ENCODE measurements around the gene TSPOAP1.

Gene TSPOAP1

GRCh38 chr17:58352596-58353388 lies 24.2 kb upstream of the TSPOAP1 start:
- TF ChIP-seq, protein P1, sequence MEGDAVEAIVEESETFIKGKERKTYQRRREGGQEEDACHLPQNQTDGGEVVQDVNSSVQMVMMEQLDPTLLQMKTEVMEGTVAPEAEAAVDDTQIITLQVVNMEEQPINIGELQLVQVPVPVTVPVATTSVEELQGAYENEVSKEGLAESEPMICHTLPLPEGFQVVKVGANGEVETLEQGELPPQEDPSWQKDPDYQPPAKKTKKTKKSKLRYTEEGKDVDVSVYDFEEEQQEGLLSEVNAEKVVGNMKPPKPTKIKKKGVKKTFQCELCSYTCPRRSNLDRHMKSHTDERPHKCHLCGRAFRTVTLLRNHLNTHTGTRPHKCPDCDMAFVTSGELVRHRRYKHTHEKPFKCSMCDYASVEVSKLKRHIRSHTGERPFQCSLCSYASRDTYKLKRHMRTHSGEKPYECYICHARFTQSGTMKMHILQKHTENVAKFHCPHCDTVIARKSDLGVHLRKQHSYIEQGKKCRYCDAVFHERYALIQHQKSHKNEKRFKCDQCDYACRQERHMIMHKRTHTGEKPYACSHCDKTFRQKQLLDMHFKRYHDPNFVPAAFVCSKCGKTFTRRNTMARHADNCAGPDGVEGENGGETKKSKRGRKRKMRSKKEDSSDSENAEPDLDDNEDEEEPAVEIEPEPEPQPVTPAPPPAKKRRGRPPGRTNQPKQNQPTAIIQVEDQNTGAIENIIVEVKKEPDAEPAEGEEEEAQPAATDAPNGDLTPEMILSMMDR (conservative IDR thresholded peaks at IDR 0.05), result no peak
- TF ChIP-seq ZFX (IDR thresholded peaks at IDR 0.05), result 0 out of 2 replicates have a peak, but pooled peaks have one; percentile 4
- peak overlapping the region; percentile 87 for H3K27ac ChIP-seq

DNA sequence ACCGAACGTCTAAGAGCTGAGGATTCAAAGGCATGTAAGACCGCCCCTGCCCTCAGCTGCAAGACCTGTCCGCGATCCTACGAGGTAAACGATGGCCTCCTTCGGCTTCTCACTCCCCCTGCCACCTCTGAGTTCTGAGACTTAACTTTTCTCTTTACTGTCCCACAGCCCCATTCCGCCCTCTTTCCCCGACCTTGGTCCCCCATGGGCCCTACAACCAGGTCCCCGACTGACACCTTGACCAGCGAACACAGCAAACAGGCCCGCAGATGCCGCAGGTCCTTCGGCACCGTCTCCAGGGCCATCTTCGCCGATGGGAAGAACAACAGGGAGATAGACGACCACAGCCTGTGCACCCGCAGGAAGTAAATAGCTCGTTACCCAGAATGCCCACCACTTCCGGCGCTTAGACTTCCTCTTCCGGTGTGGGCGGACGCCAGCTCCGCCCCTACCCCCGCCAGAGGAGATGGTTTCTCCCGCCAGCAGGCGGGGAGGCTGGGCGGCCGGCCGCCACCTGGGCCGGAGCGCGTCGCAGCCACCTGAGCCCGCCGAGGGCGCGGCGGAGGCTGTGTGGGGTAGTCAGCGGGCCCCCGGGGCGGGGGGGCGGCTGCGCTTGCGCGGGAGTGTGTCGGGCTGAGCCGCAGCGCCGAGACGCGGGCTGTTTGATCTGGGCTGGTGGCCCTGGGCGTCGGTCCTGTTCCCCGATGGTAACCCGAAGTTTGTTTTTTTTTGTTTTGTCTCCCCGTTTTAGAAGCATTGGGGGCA lies 23.4 kb upstream of the TSPOAP1 start, which contains the start of gene SUPT4H1:
Gene SUPT4H1 (minus strand): TSS at position 371 of the 765 bp plus-strand sequence. CDS start 66 bp downstream, at position 305.
- peak within 1 kb of the TSS; percentile 87 for H3K27ac ChIP-seq
- peak; percentile 23; the same call in 1 of the 2 replicates for TF ChIP-seq ZFX (IDR thresholded peaks at IDR 0.05)
- TF ChIP-seq, protein P1 (conservative IDR thresholded peaks at IDR 0.05), result no peak; the same call in 1 of the 2 replicates

- H3K27ac ChIP-seq, result peak overlapping the region; percentile 87
- TF ChIP-seq, protein P1 (conservative IDR thresholded peaks at IDR 0.05), result no peak
- TF ChIP-seq ZFX (IDR thresholded peaks at IDR 0.05), result no peak
These were observed 22.6 kb upstream of the TSPOAP1 start for GRCh38 chr17:58351182-58351581.

DNA sequence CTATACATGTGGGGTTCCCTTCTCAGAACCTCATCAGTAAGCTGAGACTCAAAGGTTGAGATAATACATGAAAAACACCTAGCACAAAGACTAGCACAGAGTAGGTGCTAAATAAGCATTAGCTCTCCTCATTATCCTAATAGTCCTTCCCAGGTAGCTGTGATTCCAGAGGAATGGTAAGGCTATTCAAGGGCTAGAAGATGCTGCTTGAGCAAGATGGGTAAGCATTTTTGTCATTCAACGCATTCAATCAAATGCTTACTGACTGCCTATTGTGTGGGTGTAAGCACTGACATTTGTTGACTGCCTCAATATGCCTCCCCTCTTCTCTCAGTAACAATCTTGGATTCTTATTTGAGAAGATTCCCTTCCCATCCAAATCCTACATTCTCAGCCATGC lies 19.4 kb upstream of the TSPOAP1 start:
- TF ChIP-seq, protein P1 (conservative IDR thresholded peaks at IDR 0.05), result no peak
- TF ChIP-seq ZFX (IDR thresholded peaks at IDR 0.05), result no peak

GRCh38 chr17:58345500-58345899 lies 16.9 kb upstream of the TSPOAP1 start:
- TF ChIP-seq ZFX (IDR thresholded peaks at IDR 0.05), result no peak
- TF ChIP-seq, protein P1 (conservative IDR thresholded peaks at IDR 0.05), result no peak
- no peak overlapping the region for H3K27ac ChIP-seq

More for the DNA sequence above, 19.4 kb upstream of the TSPOAP1 start:
- H3K27ac ChIP-seq, result no peak overlapping the region

GRCh38 chr17:58344791-58345157 lies 16.2 kb upstream of the TSPOAP1 start:
- TF ChIP-seq, protein P1 (conservative IDR thresholded peaks at IDR 0.05), result no peak
- TF ChIP-seq ZFX (IDR thresholded peaks at IDR 0.05), result no peak
- no peak overlapping the region for H3K27ac ChIP-seq
